A375 (cell line): ENCODE measurements around the gene ATXN3. TPM values are rescaled to one million over a fixed set of nuclear protein-coding genes. Genes with fewer than 3 reads are reported as not detected.

Experiments used
- total RNA-seq: library from RNA; depleted of rRNA; stranded (reverse); fragments of >200 nt; shearing (Covaris generic); gene quantifications from 2 replicates; pipeline ENCODE4 v1.2.3, GENCODE V29; 2014; rRNA removed

Gene ATXN3
- 36.2 and 43.9 TPM in 2 replicates for total RNA-seq

GRCh38 chr14:92106143-92106926 is at the start of gene ATXN3:
TSS of gene ATXN3 (minus strand) at chr14:92106582. CDS start at chr14:92106552, 30 bp downstream.

DNA sequence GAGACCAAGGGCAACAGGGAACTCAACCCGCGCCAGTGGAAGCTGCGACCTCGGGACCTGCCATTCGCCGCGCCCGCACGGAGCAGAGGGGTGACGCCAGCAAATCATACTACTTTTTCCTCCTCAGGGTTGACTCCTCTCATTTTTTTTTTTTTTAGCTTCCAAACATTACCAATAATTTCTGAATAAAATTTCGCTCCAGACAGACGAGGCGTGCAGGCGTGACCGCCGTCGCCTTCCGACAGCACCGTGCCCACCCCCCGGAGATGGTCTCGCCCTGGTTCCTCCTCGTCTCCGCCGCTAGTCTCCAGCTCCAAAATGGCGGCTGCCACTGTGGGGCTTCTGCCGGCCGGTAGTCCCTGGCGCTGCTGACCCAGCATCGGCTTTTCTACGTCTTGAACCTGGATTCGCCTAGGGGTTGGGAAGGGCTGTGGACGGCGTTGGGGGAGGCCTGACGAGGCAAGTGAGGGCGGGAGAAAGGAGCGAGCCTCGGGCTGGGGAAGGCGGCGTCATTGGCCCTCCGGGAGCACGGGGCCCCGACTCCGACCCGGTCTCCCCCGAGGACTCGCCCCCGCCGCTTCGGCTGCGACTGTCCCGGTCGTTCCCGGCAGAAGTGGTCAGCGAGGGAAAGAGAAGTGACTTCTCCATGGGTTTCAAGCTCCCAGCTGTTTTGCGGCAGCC is 15.4 kb upstream of the ATXN3 start, which contains the start of the genes CPSF2 and NDUFB1:
Gene CPSF2 (plus strand): TSS at position 300 of the 681 bp plus-strand sequence. CDS start 9,016 bp downstream, outside the sequence.
Gene NDUFB1 (minus strand): TSS at position 37 of the 681 bp plus-strand sequence. CDS start 4,069 bp downstream, outside the sequence.

GRCh38 chr14:92039719-92040430 is 66.5 kb downstream of the ATXN3 start, which contains the start of gene TRIP11:
TSS of gene TRIP11 (minus strand) at chr14:92040059. CDS start at chr14:92039685, 374 bp downstream.

Other genes with a start within 250 kb of the ATXN3 start
- gene TC2N, start 239.0 kb downstream of the ATXN3 start, total RNA-seq: not detected in 2 replicates
- 0.23 TPM in 1 of 2 replicates, not detected in the other for gene FBLN5, start 158.9 kb downstream of the ATXN3 start, total RNA-seq
- 9.7 and 12.4 TPM in 2 replicates for gene TRIP11, start 66.5 kb downstream of the ATXN3 start, total RNA-seq
- 295 and 368 TPM in 2 replicates for gene NDUFB1, start 15.1 kb upstream of the ATXN3 start, total RNA-seq
- 36.1 and 44.9 TPM in 2 replicates for gene CPSF2, start 15.4 kb upstream of the ATXN3 start, total RNA-seq
- gene SLC24A4, start 216.6 kb upstream of the ATXN3 start, total RNA-seq: not detected in 2 replicates